Activated CD8-positive, alpha-beta memory T cell treated with anti-CD3 and anti-CD28 coated beads for 36 hours (primary cell): ENCODE results near the gene TCF12. TPM values are rescaled to one million over a fixed set of nuclear protein-coding genes. Genes with fewer than 3 reads are reported as not detected.

Experiments
- CTCF ChIA-PET: fragments of 350-600 bp; sonication (Branson Sonifier 250); formaldehyde crosslinking; loops from one replicate; lab custom pipeline; 2021; ENCODE audit warnings: antibody characterized with exemption; lab: Charles Lee
- POLR2A ChIA-PET: fragments of 350-600 bp; sonication (Branson Sonifier 250); formaldehyde crosslinking; loops from one replicate; lab custom pipeline; 2021; ENCODE audit warnings: antibody characterized with exemption; lab: Charles Lee
- total RNA-seq, 2 experiments: library from RNA; stranded (reverse); gene quantifications; one replicate each; pipeline ENCODE4 v1.2.3, GENCODE V29; 2021

TCF12 gene
- total RNA-seq, 2 experiments from 2014 or later = 63.6 to 73.0 TPM

DNA sequence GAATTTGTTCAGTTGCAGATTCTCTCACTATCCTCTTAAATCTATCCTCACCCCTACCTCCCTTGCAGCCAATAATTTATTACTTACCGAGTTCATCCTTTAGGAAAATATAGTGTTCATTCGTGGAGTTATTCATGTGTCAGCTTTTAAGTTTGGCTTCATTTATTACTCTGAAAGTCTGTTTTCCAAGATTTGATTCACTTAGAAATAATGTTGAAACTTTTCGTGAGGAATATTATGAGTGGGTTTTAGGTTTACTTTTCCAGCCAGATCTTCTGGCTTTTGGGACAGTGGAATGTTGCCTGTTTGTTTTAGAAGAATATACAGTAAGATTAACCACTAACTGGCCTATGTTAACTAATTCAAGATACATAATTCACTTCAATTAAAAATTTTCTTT is 296.9 kb downstream of the TCF12 start:
- POLR2A ChIA-PET = no interaction called here

DNA sequence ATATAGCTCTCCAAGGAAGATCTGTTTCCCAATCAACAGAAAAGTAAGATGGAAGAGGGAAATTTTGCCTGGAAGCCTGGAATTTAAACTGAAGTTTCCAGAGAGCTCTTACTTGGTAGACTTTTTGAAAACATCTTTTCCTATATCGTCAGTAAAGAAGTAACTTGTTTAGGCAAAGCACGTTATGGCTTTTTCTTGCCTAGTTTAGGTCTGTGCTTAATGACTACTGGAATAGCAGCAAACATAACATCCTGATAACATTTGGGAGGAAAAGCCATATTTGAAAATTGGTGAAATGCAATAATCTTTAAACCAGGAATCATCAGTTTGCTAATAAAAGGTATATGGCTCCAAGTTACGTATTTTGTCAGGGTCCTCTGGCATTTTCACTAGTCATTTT is 297.4 kb downstream of the TCF12 start:
- ChIA-PET POLR2A (no interaction called here), CTCF (no interaction called here)

More for the DNA sequence above, 296.9 kb downstream of the TCF12 start:
- CTCF ChIA-PET = no interaction called here

DNA sequence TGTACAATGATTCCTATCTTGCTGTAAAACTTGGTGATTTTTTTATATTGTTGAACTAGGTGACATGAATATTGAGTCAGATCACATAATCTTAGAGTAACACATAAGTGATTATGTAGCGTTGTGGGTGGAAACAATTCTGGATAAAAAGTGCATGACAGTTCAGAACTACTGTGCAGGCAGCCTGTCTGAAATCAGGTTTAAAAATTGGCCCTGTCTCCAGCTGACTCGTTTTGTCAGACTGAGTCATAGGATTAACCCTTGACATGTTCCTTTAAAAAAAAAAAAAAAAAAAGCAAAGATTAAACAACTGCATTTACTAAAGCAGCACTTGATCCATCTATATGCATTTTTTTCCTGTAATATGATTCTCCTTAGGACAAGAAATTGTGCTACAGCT is 297.8 kb downstream of the TCF12 start:
- ChIA-PET POLR2A (no interaction called here), CTCF (no interaction called here)

DNA sequence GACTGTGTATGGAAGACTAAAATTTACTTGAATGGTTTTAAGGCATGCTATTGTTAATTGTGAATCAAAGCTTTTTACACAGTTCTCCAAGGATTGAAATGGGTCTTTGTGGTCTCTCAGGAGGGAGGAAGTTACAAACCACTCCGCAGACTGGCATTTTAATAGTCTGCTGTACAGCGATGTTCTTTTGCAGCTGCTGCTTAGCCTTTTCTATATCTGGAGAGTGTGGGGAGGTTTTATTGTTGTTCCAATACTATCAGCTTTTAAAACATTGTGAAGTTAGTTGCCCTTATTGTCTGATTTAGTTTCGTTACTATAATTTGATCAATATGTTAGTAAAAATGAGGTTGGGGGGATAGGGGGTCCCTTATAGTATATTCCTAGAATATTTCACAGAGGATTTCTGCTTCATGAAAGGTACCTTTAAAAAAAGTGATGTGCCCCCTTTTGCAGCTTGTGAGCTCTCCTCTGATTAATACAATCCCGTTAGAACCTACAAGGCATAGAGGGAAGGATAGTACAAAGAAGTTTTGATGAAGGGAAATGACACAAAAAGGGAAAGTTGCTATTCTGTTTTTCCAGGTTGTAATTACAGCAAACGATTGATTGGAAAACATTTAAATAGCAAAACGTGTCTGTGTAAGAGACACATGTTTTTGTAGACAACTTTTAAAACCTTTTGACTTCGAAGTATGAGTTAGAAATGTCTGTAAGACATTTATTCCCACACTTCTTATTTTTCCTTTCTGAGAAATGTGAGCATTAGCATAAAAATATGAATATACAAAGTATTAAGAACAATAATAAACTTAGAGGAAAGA is 299.5 kb downstream of the TCF12 start:
- ChIA-PET POLR2A (interaction anchor here (0.6 kb wide), 1 partner anchor 142 kb away, joined by 3 read pairs; no protein-coding TSS in a partner anchor), CTCF (no interaction called here)

DNA sequence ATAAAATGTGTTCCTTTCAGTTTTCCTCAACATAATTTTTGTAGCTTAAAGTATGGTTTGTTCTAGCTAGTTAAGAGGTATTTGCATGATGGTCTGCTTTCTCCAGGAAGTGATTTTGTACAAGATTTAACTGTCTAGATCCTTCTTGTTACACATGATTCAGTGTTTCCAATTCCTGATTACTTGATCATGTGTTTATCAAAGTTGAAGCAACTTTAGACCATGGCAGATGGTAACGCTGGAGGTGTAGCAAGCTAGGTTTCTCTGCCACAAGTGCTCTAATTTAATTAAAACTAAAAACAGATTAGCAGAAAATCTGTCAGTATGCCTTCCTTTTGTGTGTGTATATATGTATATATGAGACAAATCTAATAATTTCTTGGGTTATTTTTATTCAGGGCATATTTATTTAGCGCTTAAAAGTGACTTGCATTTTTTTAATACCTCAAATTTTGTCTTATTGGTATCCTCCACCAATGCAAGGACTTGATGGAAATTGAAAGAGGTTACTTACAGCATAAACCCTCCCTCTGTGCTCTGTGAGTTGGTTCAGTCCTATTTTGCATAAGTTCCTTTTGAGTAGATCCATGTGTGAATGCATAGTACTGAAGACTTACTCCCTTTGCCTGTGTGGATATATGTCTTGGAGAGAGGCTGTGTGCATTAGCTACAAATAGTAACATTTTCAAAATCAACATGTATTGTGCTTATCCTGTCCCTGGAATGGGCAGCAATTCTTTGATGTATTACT is 300.6 kb downstream of the TCF12 start:
- ChIA-PET CTCF (interaction anchor here (1.2 kb wide), 1 partner anchor 43 kb away, joined by 3 read pairs; no protein-coding TSS in a partner anchor), POLR2A (no interaction called here)

DNA sequence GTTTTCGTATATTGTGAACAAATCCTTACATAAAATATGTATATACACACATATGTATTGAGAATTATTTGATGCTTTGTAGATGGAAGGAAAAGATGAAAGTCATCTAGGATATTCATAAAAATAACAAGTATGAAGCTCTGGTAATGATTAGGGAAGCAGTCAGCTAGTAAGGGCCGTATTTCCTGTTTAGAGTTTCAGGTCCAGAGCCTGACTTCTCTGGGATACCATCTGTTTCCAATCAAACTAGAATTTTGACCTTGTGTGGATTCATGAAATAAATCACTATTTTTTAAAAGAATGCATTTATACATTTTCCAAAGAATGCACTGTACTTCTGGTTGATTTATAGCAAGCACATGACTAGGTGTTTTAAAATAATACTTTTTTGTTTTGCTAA is 301.8 kb downstream of the TCF12 start:
- ChIA-PET POLR2A (no interaction called here), CTCF (interaction anchor here (1.2 kb wide), 1 partner anchor 44 kb away, joined by 3 read pairs; no protein-coding TSS in a partner anchor)

DNA sequence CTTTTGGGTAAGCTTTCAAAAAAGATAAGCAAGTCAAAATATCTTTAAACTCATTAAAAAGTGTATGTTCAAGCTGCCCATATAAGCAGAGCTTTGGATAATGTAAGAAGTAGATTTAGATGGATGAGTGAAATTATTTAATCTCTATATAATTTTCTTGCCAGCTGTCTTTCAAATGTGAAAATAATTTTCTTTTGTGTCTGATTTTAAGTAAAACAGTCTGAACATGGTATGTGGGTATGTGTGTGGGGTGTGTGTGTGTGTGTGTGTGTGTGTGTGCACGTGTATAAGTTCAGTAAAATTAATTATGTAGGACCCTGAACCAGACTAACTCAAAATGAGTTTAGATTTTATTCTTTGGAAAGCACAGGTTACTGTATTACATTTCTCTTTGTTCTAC is 302.7 kb downstream of the TCF12 start:
- POLR2A ChIA-PET = no interaction called here
- CTCF ChIA-PET = no interaction called here

DNA sequence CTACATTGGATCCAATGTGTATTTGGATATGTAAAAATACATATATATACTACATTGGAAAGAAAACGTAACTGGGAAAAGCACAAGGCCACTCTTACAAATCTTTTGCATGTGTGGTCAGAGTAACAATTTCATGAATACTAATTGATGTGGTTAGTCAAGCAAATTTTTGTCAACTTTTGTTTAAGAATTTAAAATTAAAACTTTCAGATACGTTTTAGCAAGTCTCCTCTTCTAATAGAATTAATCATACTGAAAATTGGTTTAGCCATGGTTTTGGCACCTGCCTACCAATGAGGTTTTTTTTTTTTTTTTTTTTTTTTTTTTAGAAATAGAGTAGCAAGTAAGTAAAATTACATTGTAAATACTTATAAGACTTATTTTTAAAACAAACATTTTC is 304.9 kb downstream of the TCF12 start:
- POLR2A ChIA-PET = no interaction called here

DNA sequence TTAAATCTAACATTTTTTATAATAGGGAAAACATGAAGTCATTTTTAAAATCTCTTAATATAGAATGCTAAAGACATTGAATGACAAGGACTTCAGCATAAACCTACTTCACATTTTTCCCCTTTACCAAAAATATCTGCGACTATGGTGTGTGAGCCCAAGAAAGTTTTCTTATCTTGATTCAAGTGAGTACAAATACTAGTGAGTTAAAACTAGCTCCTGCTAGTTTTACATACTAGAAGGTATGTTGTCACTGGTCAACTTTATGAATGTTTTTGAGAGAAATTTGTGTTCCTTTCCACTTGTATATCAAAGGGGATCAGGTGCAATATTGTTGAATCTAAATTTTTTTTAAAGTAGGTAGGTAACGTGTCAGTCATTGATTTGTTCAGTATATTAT is 305.4 kb downstream of the TCF12 start:
- CTCF ChIA-PET = no interaction called here
- POLR2A ChIA-PET = no interaction called here

More for the DNA sequence above, 304.9 kb downstream of the TCF12 start:
- CTCF ChIA-PET = interaction anchor here (0.6 to 0.7 kb wide), 2 partner anchors 15 to 83 kb away, joined by 3 to 4 read pairs; no protein-coding TSS in a partner anchor

DNA sequence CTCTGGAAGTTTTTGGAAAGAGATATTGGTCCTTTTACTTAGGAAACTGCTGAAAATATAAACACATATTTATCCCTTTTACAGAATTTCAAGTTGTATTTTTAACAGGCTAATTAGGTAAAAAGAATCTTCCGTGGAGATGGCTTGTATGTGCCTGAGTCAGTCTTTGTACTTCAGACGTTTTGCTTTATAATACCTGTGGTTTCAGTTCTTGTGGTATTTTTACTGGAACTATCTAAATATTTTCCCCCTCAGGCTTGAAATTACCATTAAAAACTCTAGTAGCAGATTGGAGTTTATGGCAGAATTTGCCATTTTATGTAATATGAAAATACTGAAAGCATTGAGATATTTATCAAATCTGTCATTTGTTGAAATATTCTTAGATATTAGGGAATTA is 306.2 kb downstream of the TCF12 start:
- CTCF ChIA-PET = no interaction called here

DNA sequence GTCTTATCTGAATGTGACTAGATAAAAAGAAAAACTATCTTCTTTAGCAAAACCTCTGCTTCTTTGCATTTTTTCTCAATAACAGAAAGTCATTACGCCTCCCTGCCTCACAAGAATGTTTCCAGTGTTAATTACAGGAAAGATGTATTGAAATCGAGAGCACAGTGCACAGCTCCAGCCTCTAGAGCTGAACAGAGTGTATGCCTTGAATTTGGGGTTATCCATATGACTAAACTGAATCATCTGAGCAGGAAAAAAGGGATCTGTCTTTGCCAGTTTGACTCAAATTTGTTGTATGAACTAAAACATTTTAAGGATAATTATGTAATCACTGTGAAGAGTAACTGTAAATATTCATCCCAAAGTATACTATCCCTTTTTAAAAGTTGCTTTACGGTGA is 308.7 kb downstream of the TCF12 start:
- ChIA-PET POLR2A (no interaction called here), CTCF (no interaction called here)

More for the DNA sequence above, 306.2 kb downstream of the TCF12 start:
- POLR2A ChIA-PET = no interaction called here

DNA sequence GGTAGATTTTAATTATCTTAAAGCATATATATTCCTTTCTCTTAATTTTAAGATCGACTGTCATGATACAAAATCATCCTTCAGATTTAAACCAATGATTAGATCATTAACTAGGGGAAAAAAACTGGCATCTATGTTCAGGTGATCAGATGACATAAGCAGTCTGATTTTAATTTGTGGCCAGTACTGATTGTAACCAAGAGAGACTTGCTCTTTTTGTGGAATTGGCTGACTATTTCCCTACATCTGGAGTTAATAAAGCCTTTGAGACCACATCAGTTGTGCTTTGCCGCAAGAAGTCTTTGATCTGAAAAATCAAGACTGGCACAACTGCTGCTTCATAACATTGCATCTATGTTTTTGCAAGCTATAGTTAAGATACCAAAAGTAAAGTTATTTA is 309.5 kb downstream of the TCF12 start:
- ChIA-PET POLR2A (no interaction called here), CTCF (no interaction called here)

DNA sequence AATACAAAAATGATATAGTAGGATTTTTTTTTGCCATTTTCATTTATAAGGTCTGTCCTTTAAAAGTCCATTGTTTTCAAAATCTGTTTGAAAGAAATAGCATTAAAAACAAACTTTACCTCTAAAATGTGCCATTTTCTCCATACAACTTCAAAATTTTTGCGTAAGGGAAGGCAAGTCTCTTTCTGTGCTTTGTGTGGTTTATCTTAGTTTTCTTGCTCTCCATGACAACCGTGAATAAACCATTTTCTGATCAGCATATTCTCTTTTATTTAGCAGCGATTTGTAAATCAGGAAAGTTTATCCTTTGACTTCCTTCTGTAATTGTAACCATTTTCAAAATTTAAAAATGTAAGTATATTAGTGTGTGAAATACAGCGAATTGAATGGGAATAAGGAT is 310.0 kb downstream of the TCF12 start:
- ChIA-PET CTCF (no interaction called here), POLR2A (no interaction called here)

DNA sequence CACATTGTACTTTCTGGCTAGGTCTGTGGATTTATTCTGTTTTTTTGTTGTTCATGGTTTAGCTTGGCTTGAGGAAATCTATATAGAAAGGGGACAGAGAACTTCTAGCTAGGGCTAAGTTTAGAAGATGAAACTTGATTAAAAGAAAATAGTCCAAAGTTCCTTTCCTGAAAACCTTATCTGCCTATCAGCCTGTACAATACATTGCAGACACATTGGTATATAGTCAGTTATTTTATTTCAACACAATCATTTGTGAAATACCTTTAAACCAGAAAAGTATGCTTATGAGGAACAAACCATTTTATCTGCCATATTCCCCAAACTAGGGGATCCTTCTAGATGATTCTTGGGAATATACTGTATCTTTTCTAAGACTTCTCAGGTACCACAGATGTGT is 310.6 kb downstream of the TCF12 start:
- ChIA-PET CTCF (no interaction called here), POLR2A (no interaction called here)

DNA sequence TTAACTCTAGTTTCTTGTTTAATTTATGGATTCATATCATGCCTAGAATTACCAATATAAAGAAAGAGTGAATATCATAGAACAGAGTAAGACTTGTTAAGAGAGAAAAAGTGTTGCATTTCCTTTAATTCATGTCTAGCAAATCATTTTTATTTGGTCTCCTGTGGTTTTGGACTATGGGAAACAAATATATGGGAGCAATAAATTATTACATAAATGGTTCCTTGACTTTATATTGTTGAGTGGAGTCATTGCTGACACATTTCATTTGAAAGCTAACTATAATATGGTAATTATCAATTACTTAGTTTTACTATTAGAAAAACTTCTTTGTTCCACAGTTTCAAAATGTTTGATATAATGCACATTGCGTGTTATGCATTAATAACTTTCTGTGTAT is 313.1 kb downstream of the TCF12 start:
- CTCF ChIA-PET = no interaction called here

DNA sequence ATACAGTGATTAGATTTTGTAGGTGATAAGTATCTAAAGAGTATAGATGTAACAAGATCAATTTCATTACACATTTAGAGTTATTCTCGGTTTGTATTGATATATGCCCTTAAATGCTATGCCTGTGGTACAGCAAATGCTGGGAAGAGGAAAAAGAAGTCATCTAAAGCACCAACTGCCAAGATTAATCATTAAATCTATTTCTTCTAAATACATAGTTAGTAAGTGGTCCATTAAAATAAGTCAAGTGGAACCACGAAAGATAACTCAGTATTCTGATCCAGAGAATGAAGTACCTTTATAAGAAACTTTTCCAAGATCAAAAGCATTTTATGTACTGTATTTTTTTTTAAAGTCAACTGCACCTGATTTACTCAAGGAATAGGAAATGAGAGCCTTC is 315.7 kb downstream of the TCF12 start:
- CTCF ChIA-PET = interaction anchor here (0.8 kb wide), 1 partner anchor 66 kb away, joined by 3 read pairs; no protein-coding TSS in a partner anchor
- POLR2A ChIA-PET = no interaction called here

More for the DNA sequence above, 313.1 kb downstream of the TCF12 start:
- POLR2A ChIA-PET = no interaction called here

DNA sequence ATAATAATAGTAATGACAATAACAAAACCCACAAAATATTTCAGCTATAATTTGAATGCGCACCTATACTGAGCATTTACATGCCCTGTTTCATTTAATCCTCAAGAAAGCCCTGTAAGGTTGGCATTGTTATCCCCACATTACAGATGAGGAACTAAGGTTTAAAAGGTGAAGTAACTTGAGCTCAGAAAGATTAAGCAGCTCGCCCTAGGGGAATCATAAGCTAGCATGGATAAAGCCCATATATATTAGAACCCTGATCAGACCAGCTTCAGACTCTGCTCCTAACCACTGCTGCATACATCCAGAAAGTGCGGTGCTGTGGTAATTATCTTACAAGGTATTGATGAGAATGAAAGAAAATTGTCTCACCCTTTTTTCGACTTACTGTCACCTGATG is 316.7 kb downstream of the TCF12 start:
- ChIA-PET CTCF (interaction anchor here (0.7 kb wide), 1 partner anchor 41 kb away, joined by 3 read pairs; no protein-coding TSS in a partner anchor), POLR2A (no interaction called here)

DNA sequence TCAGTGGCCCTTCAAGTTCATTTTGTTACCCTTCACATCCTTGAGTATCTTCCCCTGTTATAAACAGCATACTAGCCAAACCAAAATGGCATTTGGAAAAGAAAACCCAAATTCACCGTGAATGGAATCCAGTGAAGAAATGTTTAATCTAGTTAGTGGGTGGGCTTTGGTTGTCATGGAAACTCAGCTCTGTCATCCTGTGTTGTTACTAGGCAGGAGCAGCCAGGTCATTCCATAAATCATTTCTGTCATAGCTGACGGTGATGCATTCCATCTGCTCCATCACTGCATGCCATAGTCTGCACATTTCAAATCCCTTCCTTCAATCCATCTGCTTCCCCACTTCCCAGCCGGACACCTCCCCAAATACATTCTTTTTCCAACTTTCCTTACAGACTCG is 317.4 kb downstream of the TCF12 start:
- CTCF ChIA-PET = no interaction called here
- POLR2A ChIA-PET = no interaction called here

DNA sequence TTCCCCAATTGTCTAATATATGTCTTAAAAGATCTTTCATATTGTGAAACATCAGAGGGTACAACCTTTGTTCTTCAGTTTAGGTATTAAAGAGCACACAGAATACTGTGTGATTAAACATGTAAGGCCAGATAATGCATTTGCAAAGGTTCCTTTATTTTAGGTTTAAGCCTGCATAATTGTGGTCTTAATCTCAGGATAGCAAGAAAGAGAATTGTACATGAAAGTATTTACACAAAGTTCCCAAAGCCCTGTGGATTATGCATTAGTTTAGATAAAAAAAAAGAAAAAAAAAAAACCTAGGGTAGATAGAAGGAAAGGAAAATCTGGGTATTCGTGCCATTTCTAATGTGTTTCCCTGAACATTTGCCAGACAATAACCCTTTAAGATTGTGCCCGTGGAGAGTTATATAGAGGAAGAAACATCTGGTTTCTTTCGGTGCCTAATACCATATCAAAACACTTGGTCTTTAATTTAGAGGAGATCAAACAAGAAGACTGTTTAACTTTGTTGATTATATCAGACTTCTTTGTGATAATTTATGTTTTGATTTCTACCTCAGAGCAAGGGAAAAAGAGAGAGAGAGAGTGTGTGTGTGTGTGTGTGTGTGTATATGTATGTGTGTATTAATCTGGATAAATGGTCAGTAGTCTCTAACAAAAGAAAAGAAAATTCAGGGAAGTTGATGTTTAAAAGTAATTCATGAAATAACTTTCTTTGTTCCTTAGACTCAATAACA is 318.3 kb downstream of the TCF12 start:
- CTCF ChIA-PET = no interaction called here
- POLR2A ChIA-PET = no interaction called here

DNA sequence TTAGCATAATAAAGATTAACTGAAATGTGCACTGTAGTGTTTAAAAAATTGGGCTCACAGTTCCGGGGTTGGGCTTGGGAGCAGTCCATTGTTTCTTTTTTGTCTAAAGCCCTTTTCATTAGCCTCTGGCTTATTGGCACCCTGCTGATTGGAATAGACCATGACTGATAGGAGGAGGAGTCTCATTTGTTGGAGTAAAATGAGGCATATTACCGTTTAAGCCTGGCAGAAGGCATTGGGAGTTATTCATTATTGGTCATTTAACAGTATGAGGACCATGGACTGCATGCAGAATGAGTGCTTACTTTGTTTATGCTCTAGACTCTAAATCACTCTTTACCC is 318.8 kb downstream of the TCF12 start:
- ChIA-PET POLR2A (no interaction called here), CTCF (no interaction called here)
